GM19025 (cell line): ENCODE results near the gene CTNNA2.

ENCODE experiments used
- ATAC-seq: cut with Tn5 transposase; IDR thresholded peaks from one replicate; pipeline ENCODE4 v1.9.1; 2021; ENCODE audit warnings: mild to moderate bottlenecking, low read depth, moderate library complexity; ENCODE audit not compliant: unreplicated experiment

The CTNNA2 gene

GRCh38 chr2:79700651-79701050 is 187.8 kb downstream of the CTNNA2 start:
- ATAC-seq: no peak

GRCh38 chr2:79702905-79703304 is 190.1 kb downstream of the CTNNA2 start:
- no peak for ATAC-seq

- ATAC-seq: no peak
Measured at GRCh38 chr2:79711098-79711497, 198.2 kb downstream of the CTNNA2 start.

GRCh38 chr2:79713131-79713785 is 200.4 kb downstream of the CTNNA2 start:
- ATAC-seq: no peak

- ATAC-seq: no peak
Measured at GRCh38 chr2:79714283-79714682, 201.4 kb downstream of the CTNNA2 start.

GRCh38 chr2:79715338-79715737 is 202.5 kb downstream of the CTNNA2 start:
- no peak for ATAC-seq

GRCh38 chr2:79716266-79716665 is 203.4 kb downstream of the CTNNA2 start:
- no peak for ATAC-seq

- no peak for ATAC-seq
Measured at GRCh38 chr2:79717364-79718007, 204.6 kb downstream of the CTNNA2 start.

GRCh38 chr2:79721061-79721460 is 208.2 kb downstream of the CTNNA2 start:
- no peak for ATAC-seq

- no peak for ATAC-seq
Measured at GRCh38 chr2:79721966-79722365, 209.1 kb downstream of the CTNNA2 start.

GRCh38 chr2:79723830-79724229 is 211.0 kb downstream of the CTNNA2 start:
- ATAC-seq: no peak

- ATAC-seq: no peak
Measured at GRCh38 chr2:79729532-79729931, 216.7 kb downstream of the CTNNA2 start.

- ATAC-seq: no peak
Measured at GRCh38 chr2:79734518-79734917, 221.7 kb downstream of the CTNNA2 start.

- no peak for ATAC-seq
Measured at GRCh38 chr2:79740879-79741443, 228.1 kb downstream of the CTNNA2 start.

GRCh38 chr2:79750321-79750720 is 237.5 kb downstream of the CTNNA2 start:
- no peak for ATAC-seq

GRCh38 chr2:79757526-79757925 is 244.7 kb downstream of the CTNNA2 start:
- no peak for ATAC-seq

GRCh38 chr2:79758042-79758441 is 245.2 kb downstream of the CTNNA2 start:
- ATAC-seq: no peak

GRCh38 chr2:79758749-79759282 is 246.0 kb downstream of the CTNNA2 start:
- no peak for ATAC-seq

GRCh38 chr2:79770926-79771325 is 258.1 kb downstream of the CTNNA2 start:
- no peak for ATAC-seq

GRCh38 chr2:79771493-79771892 is 258.6 kb downstream of the CTNNA2 start:
- no peak for ATAC-seq

GRCh38 chr2:79774016-79774415 is 261.2 kb downstream of the CTNNA2 start:
- no peak for ATAC-seq

- no peak for ATAC-seq
Measured at GRCh38 chr2:79776461-79776860, 263.6 kb downstream of the CTNNA2 start.
